Stimulated activated CD8-positive, alpha-beta memory T cell treated with anti-CD3 and anti-CD28 coated beads, Interleukin-7, amount 100 ng/mL, for 48 hours (primary cell): ENCODE measurements around the gene SECTM1.
"Not testable (repeated sequence)": the region's sequence is repeated elsewhere in the genome, so short reads cannot be mapped to it uniquely, and the experiment has no call there.

Source experiments
- DNase-seq, 2 donors: peaks; one replicate each; pipeline ENCODE4 v3.0.0-alpha.2; 2020; ENCODE audit warnings: low read depth in 1 of 2; ENCODE audit errors: extremely low read depth in 1 of 2

Gene SECTM1

DNA sequence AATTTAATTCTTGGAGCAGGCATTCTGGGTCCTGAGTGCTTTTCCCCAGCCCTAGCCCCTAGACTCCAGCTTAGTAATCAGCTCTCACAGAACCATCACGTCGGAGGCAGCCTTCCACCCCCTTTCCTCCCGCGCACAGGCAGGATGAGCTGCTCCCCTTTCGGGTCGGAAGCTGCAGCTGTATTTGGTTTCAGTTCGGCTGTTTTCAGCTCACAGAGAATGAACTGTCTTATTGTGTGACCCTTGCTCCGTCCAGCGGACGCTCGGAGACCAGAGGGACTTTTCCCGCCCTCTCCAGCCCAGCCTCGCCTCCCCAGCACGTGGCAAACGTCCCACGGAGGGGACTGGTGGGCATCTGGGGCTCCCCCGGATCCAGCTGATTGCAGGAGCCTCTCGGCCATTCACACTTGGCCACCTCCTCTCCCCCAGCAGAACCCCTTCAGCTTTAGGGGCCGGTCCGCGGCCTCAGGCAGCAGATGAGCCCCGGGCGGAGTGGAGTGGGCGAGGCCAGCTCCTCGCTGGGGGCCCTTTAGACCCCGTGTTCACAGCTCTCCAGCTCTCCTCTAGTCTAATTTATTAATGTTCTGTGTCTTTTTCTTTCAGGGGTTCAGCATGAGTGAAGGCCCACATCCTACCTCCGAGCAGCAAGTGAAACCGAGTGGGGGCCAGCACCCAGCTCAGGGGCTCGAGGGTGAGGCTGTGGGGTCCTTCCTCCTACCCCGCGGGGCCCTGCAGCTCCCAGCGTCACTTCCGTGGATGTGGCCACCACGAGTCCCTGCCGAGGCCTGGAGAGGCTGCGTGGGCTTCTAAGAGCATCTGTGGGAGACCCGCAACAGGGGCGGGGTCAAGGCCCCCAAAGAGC, 37.1 kb upstream of the SECTM1 start:
- no peak for DNase-seq

DNA sequence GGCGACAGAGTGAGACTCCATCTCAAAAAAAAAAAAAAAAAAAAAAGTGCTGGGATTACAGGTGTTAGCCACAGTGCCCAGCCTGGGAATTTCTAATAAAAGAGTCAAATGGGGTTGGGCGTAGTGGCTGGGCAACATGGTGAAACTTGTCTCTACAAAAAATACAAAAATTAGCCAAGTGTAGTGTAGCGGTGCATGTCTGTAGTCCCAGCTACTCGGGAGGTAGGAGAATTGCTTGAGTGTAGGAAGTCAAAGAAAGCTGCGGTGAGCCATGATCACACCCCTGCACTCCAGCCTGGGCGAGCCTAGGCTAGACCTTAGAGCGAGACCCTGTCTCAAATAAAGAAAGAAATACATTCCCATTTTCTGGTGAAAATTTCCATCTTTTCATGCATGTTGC, 35.6 kb upstream of the SECTM1 start:
- DNase-seq, result no peak

DNA sequence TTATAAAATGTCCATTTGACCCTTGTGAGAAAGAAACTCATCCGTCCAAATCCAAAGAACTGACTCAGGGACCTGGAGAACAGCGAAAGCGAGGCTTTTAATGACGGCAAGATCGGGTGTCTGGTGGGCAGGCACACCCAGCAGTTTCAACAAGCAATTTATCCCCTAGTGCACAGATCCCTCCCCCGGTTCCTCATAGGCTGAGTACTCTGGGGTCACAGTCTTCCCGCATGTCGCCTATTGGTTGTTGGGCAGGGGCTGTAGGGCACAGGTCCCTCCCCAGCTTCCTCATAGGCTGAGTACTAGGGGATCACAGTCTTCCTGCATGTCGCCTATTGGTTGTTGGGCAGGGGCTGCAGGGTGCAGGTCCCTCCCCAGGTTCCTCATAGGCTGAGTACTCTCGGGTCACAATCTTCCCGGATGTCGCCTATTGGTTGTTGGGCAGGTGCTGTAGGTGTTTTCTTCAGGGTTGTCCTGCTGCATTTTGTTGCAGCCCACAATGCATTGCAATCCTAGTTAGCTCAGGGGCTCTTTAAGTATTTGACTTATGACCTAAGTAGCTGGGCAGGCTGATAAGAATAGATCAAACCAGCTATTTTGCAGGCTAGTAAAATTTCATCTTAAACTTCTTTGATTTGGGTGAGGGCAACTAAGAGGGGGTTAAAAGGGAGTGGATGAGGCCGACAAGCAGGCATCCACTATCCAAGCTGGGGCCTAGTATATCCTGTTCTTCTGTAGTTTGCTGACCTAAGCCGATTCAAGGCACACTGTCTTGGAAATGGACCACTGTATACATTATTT, 34.4 kb upstream of the SECTM1 start:
- DNase-seq, result no peak

DNA sequence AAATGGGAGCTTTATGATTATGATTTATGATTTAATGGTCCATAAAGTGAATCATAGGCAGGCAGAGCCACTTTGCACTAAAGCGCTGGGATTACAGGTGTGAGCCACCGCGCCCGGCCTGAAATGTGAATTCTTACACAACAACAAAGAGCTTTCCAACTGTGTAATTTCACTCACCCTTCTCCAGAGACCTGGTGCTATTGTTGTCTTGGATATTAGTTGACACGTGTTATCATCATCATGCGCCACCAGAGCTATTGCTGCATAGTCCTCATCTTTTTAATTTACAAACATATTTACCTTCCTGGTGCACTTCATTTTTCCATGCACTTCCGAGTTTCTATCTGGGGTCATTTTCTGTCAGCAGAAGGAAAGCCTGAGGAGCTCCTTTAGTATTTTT, 33.2 kb upstream of the SECTM1 start:
- no peak for DNase-seq

DNA sequence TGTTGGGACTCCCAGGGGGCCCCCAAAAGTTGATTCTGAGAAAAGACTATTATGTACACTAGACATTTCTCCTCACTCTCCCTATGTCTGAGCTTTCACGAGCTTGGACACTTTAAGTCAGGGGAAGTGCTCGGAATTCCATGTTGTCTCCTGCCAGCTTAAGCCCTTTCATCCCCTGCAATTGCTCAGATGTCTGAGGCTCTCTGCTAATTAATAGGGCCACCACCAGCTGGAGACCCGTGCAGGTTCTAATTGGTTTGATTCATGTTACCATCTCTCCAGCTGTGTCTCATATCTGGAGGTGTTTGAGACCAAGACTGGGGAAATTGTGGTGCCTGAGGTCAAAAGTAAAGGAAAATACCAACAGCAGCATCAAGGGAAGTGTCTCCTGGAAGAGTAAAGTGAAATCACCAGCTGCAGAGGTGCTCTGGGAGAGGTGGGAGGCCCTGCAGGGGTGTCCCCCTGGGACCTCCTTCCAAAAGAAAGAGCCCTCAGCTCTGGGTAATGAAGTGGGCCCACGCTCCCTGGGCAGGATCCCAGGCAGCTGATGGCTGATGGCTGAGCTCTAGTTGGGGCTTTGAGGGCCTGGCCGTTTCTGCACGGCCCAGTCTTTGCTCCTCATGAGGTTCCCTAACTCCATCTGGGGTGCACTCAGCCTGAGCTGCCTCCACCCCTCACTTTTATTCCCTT, 32.2 kb upstream of the SECTM1 start:
- DNase-seq, result no peak

GRCh38 chr17:82361885-82362633, 28.5 kb upstream of the SECTM1 start:
- DNase-seq, result no peak

DNA sequence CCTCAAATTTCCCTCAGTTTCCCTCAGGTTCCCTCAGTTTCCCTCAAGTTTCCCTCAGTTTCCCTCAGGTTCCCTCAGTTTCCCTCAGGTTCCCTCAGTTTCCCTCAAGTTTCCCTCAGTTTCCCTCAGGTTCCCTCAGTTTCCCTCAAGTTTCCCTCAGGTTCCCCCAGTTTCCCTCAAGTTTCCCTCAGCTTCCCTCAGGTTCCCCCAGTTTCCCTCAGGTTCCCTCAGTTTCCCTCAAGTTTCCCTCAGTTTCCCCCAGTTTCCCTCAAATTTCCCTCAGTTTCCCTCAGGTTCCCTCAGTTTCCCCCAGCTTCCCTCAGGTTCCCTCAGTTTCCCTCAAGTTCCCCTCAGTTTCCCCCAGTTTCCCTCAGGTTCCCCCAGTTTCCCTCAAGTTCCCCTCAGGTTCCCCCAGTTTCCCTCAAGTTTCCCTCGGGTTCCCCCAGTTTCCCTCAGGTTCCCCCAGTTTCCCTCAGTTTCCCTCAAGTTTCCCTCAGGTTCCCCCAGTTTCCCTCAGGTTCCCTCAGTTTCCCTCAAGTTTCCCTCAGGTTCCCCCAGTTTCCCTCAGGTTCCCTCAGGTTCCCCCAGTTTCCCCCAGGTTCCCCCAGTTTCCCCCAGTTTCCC, 26.0 kb upstream of the SECTM1 start:
- DNase-seq, result not testable (repeated sequence)

DNA sequence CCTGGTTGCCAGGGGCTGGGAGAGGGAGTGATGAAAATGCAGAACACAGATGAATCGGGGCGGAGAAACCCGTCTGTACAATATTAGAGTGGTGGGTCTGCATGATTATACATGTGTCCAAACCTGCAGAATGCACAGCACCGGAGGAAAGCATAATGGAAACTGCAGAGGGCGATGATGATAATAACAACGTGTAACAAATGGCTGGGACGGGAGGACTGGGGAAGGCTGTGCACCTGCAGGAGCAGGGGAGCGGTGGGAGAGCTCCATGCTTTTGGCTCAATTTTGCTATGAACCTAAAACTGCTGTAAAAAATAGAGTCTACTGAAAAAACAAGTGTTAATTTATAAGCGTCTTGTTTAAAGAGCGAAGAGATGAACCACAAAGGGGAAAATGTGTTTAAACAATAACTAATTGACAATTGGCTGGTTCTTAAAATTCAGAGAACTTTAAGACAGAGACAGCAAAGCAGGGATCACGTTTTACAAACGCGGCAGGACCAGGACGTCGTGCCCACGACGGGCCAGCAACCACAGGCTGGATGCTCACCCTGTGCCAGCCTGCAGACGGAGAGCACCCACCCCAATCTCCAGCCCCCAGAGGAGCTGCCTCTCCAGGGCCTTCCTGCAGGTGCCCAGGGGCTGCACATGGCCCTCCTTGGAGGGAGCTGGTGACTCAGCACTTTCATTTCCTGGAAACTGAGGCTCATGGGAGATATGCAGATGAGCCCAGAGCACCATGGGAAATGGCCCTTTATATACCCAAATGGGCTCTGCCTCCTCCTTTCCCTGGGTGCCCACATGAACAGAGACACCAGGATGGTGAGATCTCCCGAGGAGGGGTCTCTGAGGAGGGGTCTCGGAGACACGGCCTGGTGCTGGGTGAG, 25.1 kb upstream of the SECTM1 start, which contains the start of gene TEX19:
TEX19 (plus strand) TSS at position 783 of the 886 bp plus-strand sequence. CDS start 2,904 bp downstream, outside the sequence.
- DNase-seq, result no peak

GRCh38 chr17:82357394-82357793, 23.8 kb upstream of the SECTM1 start:
- no peak for DNase-seq

GRCh38 chr17:82356845-82357355, 23.3 kb upstream of the SECTM1 start:
- no peak for DNase-seq

DNA sequence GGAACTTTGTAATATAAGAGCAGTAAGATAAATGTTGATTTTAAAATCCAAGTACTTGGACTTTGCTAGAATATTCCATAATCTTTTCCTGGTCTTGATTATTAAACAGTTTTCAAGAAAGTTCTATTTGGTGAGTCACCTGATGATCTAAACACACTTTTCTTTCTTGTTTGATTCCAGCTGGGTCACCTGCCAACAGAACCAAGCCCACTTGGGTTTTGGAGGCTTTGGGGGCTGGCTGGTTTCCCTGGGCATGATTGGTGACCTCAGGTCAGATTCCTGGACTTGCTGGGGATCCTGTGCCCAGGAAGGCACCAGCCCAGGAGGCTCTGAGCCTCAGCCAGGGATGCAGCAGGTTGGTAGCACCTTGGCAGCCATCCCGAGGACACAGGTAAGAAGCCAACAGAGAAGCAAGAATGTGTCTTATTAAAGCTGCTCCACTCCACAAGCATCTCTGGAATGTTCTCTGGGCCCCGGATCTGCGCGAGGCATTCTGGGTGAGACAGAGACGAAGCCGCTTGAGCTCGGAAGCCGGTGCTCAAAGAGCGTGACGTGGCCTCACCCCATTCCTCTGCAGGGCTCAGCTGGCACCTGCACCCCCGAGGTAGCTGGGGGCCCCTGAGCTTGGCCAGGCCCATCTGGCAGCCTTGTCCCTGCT, 22.3 kb upstream of the SECTM1 start:
- DNase-seq, result no peak

DNA sequence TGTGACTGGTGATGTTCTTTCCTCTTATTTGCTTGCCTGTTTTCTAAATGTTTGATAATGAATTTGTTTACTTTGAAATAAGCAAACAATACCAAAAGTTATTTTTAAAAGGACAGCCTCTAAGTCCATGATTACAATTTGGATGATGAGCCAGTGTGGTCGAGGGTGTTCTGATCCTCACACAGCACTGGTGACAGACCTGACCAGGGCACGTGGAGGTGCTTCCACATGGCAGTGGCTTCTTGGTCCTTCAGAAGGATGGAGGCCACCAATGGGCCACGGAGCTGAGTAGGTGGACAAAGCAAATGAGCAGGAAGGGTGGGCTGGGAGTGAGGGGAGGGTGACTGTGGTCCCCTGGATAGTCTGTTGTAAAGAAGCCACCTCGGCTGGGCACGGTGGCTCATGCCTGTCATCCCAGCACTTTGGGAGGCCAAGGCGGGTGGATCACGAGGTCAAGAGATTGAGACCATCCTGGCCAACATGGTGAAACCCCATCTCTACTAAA, 21.3 kb upstream of the SECTM1 start:
- DNase-seq, result no peak

GRCh38 chr17:82353484-82353883, 19.9 kb upstream of the SECTM1 start:
- DNase-seq, result no peak

GRCh38 chr17:82351713-82352488, 18.3 kb upstream of the SECTM1 start:
- peak; percentile 45 to 61 for DNase-seq

GRCh38 chr17:82351254-82351712, 17.7 kb upstream of the SECTM1 start:
- no peak for DNase-seq

GRCh38 chr17:82350182-82351030, 16.8 kb upstream of the SECTM1 start:
- peak in 1 of 2 donors; percentile 36 for DNase-seq
